GM21367 (cell line): ENCODE results near the gene PAH.

Experiments
- ATAC-seq: cut with Tn5 transposase; IDR thresholded peaks from one replicate; pipeline ENCODE4 v1.9.1; 2021; ENCODE audit not compliant: unreplicated experiment

Gene PAH

GRCh38 chr12:102950950-102951619 lies 34.0 kb upstream of the PAH start:
- no peak for ATAC-seq

- ATAC-seq, result no peak
Observed at GRCh38 chr12:102950107-102950949, 33.3 kb upstream of the PAH start.

GRCh38 chr12:102948941-102949352 lies 31.9 kb upstream of the PAH start:
- ATAC-seq, result no peak

GRCh38 chr12:102946042-102946441 lies 29.0 kb upstream of the PAH start:
- no peak for ATAC-seq

GRCh38 chr12:102939670-102940222 lies 22.7 kb upstream of the PAH start:
- no peak for ATAC-seq

GRCh38 chr12:102939059-102939458 lies 22.0 kb upstream of the PAH start:
- ATAC-seq, result no peak

GRCh38 chr12:102933168-102933567 lies 16.1 kb upstream of the PAH start:
- no peak for ATAC-seq

GRCh38 chr12:102927220-102927619 lies 10.2 kb upstream of the PAH start:
- ATAC-seq, result no peak

- ATAC-seq, result no peak
Observed at GRCh38 chr12:102921240-102921639, 4.2 kb upstream of the PAH start.

GRCh38 chr12:102920271-102920670 lies 3.2 kb upstream of the PAH start:
- no peak for ATAC-seq

- no peak for ATAC-seq
Observed at GRCh38 chr12:102918840-102919239, 1.8 kb upstream of the PAH start.

GRCh38 chr12:102916252-102917025 lies 605 bp downstream of the PAH start:
- ATAC-seq, result no peak

- ATAC-seq, result no peak
Observed at GRCh38 chr12:102913453-102914226, 3.4 kb downstream of the PAH start.

GRCh38 chr12:102912258-102912657 lies 4.8 kb downstream of the PAH start:
- no peak for ATAC-seq

GRCh38 chr12:102911320-102911719 lies 5.7 kb downstream of the PAH start:
- no peak for ATAC-seq

- no peak for ATAC-seq
Observed at GRCh38 chr12:102910792-102911191, 6.3 kb downstream of the PAH start.

GRCh38 chr12:102910137-102910536 lies 6.9 kb downstream of the PAH start:
- no peak for ATAC-seq

GRCh38 chr12:102907918-102908317 lies 9.1 kb downstream of the PAH start:
- no peak for ATAC-seq

GRCh38 chr12:102905229-102905628 lies 11.8 kb downstream of the PAH start:
- ATAC-seq, result no peak

GRCh38 chr12:102903337-102904007 lies 13.6 kb downstream of the PAH start:
- no peak for ATAC-seq
